Esophagus (tissue), 2 donors: ENCODE results near the gene TTC9C. TPM values are rescaled to one million over a fixed set of nuclear protein-coding genes. Genes with fewer than 3 reads are reported as not detected.
"Not testable (repeated sequence)": the region's sequence is repeated elsewhere in the genome, so short reads cannot be mapped to it uniquely, and the experiment has no call there.

Source experiments
- H3K27ac ChIP-seq, 2 donors: one replicate each; pipeline ENCODE4 v1.5.1; 2013; ENCODE audit warnings: low read depth in 2 of 2, mild to moderate bottlenecking in 2 of 2, inconsistent platforms in 1 of 2, low read length in 1 of 2, moderate library complexity in 1 of 2
- H3K27me3 ChIP-seq, 2 donors: one replicate each; pipeline ENCODE4 v1.6.1; 2013; ENCODE audit warnings: low read length in 2 of 2, control low read depth in 1 of 2, mild to moderate bottlenecking in 1 of 2; ENCODE audit not compliant: insufficient read depth in 2 of 2, control insufficient read depth in 1 of 2
- H3K36me3 ChIP-seq, 2 donors: one replicate each; pipeline ENCODE4 v1.6.1; 2013; ENCODE audit warnings: low read length in 1 of 2; ENCODE audit not compliant: control insufficient read depth in 2 of 2, insufficient read depth in 2 of 2
- H3K4me1 ChIP-seq, 2 donors: one replicate each; pipeline ENCODE4 v1.6.1; 2013; ENCODE audit warnings: low read length in 1 of 2; ENCODE audit not compliant: control insufficient read depth in 2 of 2, insufficient read depth in 2 of 2
- H3K4me3 ChIP-seq, 2 donors: one replicate each; pipeline ENCODE4 v1.5.1; 2013; ENCODE audit warnings: low read length in 2 of 2, mild to moderate bottlenecking in 2 of 2, low read depth in 1 of 2, moderate library complexity in 1 of 2
- H3K9me3 ChIP-seq, 2 donors: one replicate each; pipeline ENCODE4 v1.6.1; 2013; ENCODE audit warnings: mild to moderate bottlenecking in 2 of 2, low read depth in 1 of 2, low read length in 1 of 2, moderate library complexity in 1 of 2; ENCODE audit not compliant: control insufficient read depth in 2 of 2, insufficient read depth in 1 of 2
- WGBS, 2 donors: extraction: QIAGEN DNeasy Blood & Tissue Kit; methylation state at CpG; one replicate each; pipeline ENCODE4 v1.1.7; 2013; 5-methylcytosine and 5-hydroxymethylcytosine counted together
- polyA plus RNA-seq, 2 donors: library from polyadenylated mRNA; stranded (reverse); fragments of 200-250 nt; gene quantifications; one replicate each; pipeline ENCODE4 v1.2.3, GENCODE V29; 2013
- donor health status: healthy with polysubstance abuse.
- donor health status: Bipolar disorder and iron deficiency.

Gene TTC9C
- polyA plus RNA-seq, 2 donors: 13.3 to 31.1 TPM

GRCh38 chr11:62747475-62748160, 19.3 kb downstream of the TTC9C start:
- 59 to 60% methylated on average over 9 of the region's 9 CpGs for WGBS, 2 donors
- Histone ChIP-seq H3K4me3 (no peak overlapping the region), H3K36me3 (peaks cover 0 to 6% of the 10 kb centered on the region in 2 donors), H3K27ac (no peak overlapping the region), H3K9me3 (no peaks in the 10 kb centered on the region), H3K27me3 (no peaks in the 10 kb centered on the region), H3K4me1 (peaks cover 0 to 3% of the 10 kb centered on the region in 2 donors)

DNA sequence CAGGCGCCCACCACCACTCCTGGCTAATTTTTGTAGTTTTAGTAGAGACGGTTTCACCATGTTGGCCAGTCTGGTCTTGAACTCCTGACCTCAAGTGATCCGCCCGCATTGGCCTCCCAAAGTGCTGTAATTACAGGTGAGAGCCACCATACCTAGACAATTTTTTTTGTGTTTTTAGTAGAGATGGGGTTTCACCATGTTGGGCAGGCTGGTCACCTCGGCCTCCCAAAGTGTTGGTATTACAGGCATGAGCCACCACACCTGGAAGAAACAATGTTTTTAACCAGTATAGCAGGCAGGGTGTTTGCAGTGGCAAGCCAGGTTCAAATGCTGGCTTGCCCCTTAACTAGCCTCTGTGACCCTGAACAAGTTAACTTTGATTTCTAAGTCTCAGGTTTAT, 21.6 kb downstream of the TTC9C start:
- not testable (repeated sequence) for H3K4me3 ChIP-seq, H3K9me3 ChIP-seq, H3K27ac ChIP-seq, H3K4me1 ChIP-seq, H3K27me3 ChIP-seq, H3K36me3 ChIP-seq
- 92 to 96% methylated on average over 5 of the region's 5 CpGs for WGBS, 2 donors

DNA sequence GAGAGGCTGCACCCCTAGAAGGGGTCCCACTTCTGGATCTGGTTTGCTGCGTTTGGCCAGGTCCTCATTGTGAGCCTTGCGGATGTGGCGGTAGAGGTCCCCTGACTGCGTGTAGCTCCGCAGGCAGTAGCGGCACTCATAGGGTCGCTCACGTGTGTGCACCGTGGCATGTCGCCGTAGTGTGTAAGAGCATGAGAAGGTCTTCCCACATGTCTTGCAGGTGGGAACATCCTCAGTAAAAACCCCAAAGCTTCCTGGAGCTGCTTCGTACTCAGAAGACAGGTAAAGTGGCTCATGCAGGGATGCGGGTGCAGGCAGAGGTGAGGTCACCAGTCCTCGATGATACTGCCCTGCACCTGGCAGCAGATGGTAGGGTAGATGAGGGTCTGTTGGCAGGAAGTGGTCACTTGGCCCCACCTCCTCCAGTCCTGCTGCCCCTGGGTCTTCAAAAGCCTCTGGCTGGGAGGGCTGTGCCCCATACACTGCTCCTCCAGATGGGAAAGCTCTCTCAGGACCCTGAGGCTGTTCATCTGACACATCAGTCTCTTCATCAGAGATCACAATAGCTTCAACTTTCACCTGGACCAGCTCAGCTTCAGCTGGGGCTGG, 24.0 kb downstream of the TTC9C start:
- Histone ChIP-seq H3K36me3 (peaks cover 0 to 6% of the 10 kb centered on the region in 2 donors), H3K27me3 (no peaks in the 10 kb centered on the region), H3K9me3 (no peaks in the 10 kb centered on the region), H3K4me3 (no peak overlapping the region), H3K4me1 (peaks cover 7 to 10% of the 10 kb centered on the region in 2 donors), H3K27ac (no peak overlapping the region)
- WGBS, 2 donors: 94 to 97% methylated on average over 14 of the region's 14 CpGs

DNA sequence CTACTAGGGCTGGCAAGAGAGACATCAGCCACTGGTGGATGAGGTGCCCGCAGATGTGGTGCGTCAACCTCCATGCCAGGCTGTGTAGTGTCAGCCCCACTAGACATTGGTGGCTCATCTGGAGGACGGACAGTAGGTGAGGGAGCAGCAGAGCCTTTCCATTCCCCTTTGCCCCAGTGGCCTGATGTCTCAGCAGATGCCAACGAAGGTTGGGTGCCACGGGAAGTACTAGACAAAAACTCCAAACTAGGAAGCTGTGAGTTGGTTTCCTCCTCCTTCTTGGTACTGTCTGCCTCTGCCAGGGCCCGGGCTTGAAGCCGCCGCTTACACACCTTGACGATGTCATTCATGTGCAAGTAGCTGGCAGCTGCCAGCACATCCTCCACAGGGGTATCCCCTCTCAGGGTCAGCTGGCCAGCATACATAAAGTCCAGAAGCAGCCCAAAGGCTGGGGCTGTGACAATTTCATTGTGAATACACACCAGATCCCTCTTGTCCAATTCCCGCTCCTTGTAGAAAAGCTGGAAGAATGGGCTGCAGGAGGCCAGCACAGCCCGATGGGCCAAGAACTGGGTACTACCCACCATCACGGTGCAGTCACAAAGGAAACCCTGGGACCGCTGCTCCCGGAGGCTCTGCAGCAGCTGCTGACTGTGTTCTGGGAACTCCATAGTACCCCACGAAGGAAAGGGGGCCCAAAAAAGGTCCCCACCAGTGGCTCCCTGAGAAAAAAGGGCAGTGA, 24.9 kb downstream of the TTC9C start:
- 74 to 80% methylated on average over 15 of the region's 15 CpGs for WGBS, 2 donors
- H3K9me3 ChIP-seq: no peaks in the 10 kb centered on the region
- H3K4me1 ChIP-seq: peaks cover 7 to 10% of the 10 kb centered on the region in 2 donors
- peak overlapping the region; percentile 88 to 100 for H3K27ac ChIP-seq
- H3K36me3 ChIP-seq: peaks cover 0 to 6% of the 10 kb centered on the region in 2 donors
- H3K27me3 ChIP-seq: no peaks in the 10 kb centered on the region
- H3K4me3 ChIP-seq: peak overlapping the region; percentile 41 to 84

GRCh38 chr11:62753736-62754603, 25.7 kb downstream of the TTC9C start, which contains the start of gene ZBTB3:
Gene ZBTB3 (minus strand): TSS chr11:62754160. CDS start chr11:62753664, 496 bp downstream.
- no peaks in the 10 kb centered on the region for H3K27me3 ChIP-seq
- peak within 1 kb of the TSS; percentile 71 to 84 for H3K4me3 ChIP-seq
- H3K9me3 ChIP-seq: no peaks in the 10 kb centered on the region
- H3K27ac ChIP-seq: peak within 1 kb of the TSS; percentile 88 to 100
- H3K4me1 ChIP-seq: peaks cover 7 to 10% of the 10 kb centered on the region in 2 donors
- peaks cover 0 to 6% of the 10 kb centered on the region in 2 donors for H3K36me3 ChIP-seq
- 0 to 1% methylated on average over 47 of the region's 47 CpGs for WGBS, 2 donors

GRCh38 chr11:62755086-62755615, 26.9 kb downstream of the TTC9C start:
- Histone ChIP-seq H3K4me3 (no peak overlapping the region), H3K27ac (no peak overlapping the region), H3K4me1 (peaks cover 7 to 10% of the 10 kb centered on the region in 2 donors), H3K36me3 (peaks cover 0 to 6% of the 10 kb centered on the region in 2 donors), H3K9me3 (no peaks in the 10 kb centered on the region), H3K27me3 (no peaks in the 10 kb centered on the region)
- WGBS, 2 donors: 75 to 84% methylated on average over 10 of the region's 10 CpGs

GRCh38 chr11:62757846-62758788, 29.8 kb downstream of the TTC9C start:
- Histone ChIP-seq H3K36me3 (no peaks in the 10 kb centered on the region), H3K9me3 (no peaks in the 10 kb centered on the region), H3K4me3 (no peak overlapping the region), H3K27ac (no peak overlapping the region), H3K27me3 (no peaks in the 10 kb centered on the region), H3K4me1 (peaks cover 6 to 7% of the 10 kb centered on the region in 2 donors)
- 65 to 68% methylated on average over 9 of the region's 9 CpGs for WGBS, 2 donors

DNA sequence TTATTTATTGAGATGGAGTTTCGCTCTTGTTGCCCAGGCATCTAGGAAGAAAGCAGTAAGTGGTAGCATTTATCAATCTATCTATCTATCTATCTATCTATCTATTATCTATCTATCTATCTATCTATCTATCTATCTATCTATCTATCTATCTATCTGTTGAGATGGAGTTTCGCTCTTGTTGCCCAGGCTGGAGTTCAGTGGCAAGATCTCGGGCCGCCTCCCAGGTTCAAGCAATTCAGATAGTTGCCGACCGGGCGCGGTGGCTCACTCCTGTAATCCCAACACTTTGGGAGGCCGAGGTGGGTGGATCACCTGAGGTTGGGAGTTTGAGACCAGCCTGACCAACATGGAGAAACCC, 32.6 kb downstream of the TTC9C start:
- Histone ChIP-seq H3K4me3 (peak overlapping the region in 1 of 2 donors; percentile 90), H3K27ac (peak overlapping the region in 1 of 2 donors; percentile 11)
- H3K36me3 ChIP-seq, H3K27me3 ChIP-seq, H3K4me1 ChIP-seq, H3K9me3 ChIP-seq: not testable (repeated sequence)
- WGBS, 2 donors: 34 to 35% methylated on average over 9 of the region's 9 CpGs
